ENCODE data around the gene IVD.

The IVD gene

DNA sequence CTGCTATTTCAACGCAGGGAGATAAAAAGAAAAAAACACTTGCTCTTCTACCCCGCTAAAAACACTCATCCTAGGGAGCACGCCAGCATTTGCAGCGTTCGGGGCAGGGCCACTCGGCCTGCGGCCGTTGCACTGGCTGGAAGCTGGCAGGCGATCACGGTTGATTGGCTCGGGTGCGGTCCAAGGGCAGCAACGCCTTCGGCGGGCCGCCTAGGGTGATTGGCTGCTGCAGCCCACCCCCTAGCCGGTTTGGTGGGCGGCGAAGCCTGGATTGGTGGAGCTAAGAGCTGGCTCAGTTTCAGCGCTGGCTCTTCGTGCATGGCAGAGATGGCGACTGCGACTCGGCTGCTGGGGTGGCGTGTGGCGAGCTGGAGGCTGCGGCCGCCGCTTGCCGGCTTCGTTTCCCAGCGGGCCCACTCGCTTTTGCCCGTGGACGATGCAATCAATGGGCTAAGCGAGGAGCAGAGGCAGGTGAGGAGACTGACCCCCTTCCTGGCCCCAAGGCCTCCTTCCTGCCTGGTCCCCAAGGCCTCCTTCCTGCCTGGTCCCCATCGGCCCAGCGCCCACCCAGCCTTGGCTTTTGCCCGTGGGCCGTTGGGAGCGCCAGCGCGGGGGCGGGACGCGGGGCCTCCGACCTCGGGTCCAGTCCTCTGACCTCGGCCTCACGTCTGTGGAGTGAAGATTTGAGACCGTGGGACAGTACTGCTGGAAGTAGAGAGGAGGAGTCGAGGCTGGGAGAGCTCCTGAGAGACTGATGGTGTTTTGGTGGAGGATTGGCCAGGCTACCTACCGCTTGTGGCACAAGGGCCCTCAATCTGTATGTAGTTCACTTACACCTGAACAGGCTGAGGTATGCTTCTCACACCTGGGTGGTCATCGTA lies at the start of gene IVD:
TSS of gene IVD (plus strand) at position 295 of the 881 bp plus-strand sequence. CDS start at position 328, 33 bp downstream.
- DNase-seq = peak; percentile 87

DNA sequence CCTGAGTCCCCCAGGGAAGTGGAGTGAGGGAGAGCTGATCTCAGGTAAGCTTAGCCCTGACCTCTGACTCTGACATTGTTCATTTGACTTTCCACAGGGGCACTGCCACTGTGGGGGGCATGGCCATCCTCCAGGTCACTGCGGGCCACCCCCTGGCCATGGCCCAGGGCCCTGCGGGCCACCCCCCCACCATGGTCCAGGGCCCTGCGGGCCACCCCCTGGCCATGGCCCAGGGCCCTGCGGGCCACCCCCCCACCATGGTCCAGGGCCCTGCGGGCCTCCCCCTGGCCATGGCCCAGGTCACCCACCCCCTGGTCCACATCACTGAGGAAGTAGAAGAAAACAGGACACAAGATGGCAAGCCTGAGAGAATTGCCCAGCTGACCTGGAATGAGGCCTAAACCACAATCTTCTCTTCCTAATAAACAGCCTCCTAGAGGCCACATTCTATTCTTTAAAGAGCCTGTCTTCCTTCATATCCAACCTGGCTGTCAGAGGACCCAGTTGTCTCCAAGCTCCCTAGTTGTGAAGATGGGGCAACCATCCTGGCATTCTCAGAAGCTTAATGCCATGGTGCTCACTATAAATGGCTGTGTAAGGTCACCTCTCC lies 49.5 kb upstream of the IVD start:
- no peak for DNase-seq

DNA sequence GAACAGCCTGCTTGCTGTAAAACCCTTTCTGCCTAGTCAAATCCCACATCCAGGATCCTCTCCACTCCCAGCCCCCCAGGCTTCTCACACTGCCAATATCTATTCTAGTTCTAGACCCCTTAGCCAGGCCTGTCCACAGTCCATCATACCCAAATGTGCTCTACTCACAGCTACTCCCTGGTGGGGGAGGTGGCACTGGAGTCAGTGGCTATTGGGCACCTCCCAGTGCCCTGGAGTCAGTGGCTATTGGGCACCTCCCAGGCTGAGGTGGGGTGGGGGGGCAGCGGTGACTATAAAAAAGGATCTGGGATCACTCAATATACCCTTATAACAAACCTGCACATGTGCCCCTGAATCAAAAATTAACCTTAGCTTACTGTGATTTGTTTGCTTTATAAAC lies 48.3 kb upstream of the IVD start:
- no peak for DNase-seq

DNA sequence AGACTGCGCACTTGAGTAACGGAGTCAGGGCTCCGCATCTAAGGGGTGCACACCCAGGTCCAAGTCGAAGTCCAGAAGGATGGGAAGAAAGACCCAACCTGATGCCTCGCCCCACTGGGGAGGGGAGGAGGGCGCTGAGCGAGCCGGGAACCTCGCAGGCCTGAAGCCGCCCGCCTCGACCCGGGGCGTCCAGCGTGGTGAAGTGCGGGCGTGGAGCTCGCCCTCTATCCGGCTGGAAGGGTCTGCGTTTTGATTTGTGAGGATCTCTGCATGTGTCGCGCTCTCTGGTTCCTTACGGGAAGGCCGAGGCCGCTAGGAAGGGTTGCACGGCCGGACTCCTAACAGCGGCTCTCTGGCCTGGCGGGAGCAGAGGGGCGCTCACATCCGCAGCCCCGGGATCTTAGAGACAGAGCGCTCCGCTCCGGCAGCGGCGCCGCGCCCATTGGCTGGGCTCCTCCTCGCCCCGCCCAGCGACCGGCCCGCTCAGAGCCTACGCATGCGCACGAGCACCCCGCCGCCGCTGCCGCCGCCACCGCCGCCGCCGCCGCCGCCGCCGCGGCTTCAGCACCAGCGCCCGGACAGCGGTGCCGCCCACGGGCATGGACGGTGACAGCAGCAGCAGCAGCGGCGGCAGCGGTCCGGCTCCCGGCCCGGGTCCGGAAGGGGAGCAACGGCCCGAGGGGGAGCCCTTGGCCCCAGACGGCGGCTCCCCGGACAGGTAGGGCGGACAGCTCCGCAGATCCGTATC lies 47.7 kb upstream of the IVD start, which contains the start of gene DISP2:
TSS of gene DISP2 (plus strand) at position 497 of the 748 bp plus-strand sequence. CDS start at position 600, 103 bp downstream.
- no peak for DNase-seq

DNA sequence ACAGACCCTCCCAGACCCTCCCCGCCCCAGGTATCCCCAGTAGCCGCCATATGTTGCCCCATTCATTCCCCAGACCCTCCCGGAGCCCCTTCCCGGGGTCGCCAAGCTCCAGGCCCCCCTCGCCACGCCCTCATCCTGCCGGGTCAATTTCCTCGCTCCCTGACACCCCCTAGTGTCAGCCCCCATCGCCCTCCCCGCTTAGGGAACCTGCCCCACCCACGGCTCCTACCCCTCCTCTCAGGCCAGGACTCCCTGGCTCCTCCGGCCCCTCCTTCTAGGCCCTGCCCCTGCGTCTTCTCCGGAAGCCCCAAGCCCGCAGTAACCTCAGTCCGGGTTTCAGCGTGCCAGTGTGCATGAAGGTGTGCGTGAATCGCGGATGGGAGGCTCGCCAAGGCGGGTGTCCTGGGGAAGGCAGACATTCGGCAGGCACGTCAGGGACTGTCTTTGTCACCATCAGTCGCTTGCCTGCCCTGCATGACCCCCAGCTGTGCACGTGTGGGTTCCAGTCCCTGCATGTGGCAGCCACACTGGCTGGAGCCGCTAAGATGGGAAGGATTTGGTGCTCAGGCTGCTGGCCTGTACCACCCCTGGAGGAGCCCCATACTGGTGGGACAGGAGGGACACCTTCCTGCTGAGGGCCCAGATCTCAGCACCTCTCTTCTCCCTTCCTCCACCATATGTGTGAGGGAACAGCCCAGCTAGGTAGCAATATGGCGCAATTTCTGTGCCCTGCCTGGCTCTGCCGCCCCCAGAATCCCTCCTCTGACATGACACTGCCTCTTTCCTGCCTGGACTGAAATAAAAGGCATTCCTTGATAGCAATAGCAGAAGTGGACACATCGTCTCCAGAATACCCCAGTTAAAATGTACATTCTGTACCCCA lies 46.9 kb upstream of the IVD start:
- DNase-seq = no peak

DNA sequence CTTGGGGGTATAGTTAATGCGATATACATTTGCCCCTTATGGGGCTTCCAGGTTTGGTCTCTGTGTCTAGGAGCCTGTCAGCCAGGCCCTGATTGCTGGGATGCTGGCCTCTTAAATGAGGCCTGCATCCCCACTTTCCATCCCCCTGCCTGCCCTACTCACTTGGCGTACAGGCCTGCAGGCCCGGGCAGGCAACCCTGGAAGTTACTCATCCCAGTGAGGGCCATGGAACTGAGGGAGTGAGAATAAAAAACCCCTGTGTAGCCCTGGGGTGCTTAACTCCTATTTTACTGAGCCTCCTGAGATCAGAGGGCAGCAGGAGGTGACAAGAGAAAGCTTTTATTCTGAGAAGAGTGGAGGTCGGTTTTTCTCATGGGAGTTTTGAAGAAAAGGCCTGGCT lies 45.6 kb upstream of the IVD start:
- DNase-seq = no peak

DNA sequence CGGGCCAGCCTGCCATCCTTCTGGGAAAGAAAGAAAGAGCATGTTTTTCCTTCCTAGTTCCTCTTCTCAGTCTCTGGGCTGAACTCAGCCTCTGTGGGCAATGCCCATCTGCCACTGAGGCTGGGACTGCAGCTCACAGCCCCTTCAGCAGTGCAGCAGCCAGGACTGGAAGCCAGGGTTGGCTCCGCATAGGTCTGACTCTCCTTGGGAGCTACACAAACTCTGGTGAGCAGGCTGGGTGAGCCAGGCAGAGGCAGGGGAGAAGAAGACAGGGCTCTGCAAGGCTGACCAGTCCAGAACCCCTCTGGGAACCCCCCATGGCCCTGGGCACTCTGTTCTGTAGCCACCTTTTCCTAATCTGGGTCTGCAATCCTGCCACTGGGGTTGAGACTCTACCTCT lies 44.0 kb upstream of the IVD start:
- no peak for DNase-seq

DNA sequence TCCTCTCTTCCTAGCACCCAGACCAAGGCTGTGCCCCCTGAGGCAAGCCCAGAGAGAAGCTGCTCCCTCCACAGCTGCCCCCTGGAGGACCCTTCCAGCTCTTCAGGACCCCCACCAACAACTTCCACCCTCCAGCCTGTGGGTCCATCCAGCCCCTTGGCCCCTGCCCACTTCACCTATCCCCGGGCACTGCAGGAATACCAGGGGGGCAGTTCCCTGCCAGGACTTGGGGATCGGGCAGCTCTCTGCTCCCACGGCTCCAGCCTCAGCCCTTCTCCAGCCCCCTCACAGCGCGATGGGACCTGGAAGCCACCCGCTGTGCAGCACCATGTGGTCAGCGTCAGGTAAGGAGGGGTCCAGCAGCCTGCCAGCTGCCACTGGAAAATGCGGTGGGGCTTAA lies 42.0 kb upstream of the IVD start:
- no peak for DNase-seq

DNA sequence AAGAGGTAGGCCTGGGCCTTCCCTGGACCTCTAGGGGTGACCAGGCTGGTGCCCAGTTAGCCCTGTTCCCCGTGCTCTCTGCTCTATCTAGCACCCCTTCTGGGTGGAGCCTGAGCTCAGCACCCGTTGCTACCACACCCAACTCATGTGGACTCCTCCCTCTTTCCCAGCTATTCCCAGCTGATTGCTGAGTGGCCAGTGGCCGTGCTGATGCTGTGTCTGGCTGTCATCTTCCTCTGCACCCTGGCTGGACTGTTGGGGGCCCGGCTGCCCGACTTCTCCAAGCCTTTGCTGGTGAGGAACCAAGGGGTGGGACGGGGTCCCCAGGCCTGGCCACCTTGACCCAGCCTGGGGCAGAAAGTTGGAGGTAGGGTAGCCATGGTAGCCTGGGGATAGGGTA lies 41.3 kb upstream of the IVD start:
- DNase-seq = no peak

DNA sequence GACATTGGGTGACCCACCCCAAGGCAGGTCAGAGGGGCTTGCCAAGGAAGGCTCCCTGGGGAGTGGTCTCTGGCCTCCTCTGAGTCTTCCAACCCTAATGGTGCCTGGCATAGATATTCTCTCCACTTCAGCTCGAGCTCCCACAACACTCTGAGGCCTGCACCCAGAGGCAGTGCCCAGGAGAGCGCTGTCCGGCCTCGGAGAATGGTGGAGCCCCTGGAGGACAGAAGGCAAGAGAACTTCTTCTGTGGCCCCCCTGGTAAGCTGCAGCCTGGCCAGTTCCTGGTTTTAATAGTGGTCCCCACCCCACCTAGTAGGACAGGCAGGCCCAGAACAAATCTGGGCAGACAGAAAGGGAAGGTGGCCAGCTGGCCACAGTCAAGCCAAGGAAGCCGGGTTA lies 40.6 kb upstream of the IVD start:
- DNase-seq = no peak

DNA sequence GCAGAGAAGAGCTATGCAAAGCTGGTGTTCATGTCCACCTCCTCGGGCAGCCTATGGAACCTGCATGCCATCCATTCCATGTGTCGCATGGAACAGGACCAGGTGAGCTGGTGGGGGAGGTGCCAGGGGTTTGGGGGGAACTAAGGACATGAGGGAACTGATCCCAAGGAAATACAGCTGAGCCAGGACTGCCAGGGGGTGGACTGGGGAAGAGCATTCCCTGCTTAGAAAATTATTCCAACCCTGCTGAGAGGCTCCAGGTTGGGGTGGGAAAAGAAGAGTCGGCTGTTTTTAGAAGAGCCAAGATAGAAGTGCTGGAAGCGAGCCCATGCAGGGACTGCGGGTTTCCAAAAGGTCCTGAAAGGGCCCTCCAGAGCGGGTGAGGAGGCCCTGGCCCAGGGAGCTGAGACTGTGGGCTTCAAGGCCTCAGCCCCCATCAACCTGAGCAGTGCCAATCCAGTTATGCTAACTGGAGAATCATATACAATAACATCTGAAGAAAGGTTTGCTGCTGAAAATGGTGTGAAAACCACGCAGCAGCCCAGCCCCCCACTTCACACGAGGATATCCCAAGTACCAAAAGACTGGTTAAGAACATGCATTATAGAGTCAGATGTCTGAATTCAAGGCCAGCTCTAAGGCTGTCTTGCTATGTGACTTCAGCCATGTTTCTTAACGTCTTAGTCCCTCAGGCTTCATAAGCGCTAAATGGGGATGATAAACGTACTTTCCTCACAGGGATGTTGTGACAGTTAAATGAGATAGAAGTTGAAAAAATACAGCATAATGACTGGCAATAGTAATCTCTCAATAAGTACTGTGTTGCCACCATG lies 39.8 kb upstream of the IVD start:
- no peak for DNase-seq

DNA sequence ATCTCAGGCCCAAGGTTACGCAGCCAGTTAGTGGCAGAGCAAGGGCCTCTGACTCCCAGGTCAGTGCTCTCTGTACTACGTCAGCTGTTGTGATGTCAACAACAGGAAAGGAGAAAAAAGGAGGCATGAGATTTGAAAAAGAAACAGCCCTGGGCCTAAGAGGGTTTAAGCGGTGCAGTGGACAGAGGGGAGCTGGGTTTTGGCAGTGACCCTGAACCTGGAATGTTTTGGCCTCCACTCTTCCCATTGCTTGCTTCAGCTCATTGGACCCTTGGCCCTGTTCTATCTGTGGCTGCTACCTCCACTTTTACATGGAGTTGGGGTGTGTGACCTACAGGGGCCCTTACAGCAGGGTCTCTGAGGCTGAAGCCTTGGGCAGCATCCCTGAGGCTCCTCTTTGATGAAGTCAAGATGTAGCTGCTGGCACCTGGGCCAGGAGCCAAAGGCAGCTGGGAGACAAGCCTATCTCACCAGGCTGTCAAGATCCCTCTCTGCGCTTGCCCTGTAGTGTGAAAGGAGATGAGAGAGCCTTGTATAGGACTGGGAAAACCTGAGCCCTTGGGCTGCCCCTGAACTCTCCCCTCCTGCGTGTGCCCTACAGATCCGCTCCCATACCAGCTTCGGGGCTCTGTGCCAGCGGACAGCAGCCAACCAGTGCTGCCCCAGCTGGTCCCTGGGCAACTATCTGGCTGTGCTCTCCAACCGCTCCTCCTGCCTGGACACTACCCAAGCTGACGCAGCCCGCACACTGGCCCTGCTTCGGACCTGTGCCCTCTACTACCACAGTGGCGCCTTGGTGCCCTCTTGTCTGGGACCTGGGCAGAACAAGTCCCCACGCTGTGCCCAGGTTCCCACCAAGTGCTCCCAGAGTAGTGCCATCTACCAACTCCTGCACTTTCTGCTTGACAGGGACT lies 38.9 kb upstream of the IVD start:
- no peak for DNase-seq

DNA sequence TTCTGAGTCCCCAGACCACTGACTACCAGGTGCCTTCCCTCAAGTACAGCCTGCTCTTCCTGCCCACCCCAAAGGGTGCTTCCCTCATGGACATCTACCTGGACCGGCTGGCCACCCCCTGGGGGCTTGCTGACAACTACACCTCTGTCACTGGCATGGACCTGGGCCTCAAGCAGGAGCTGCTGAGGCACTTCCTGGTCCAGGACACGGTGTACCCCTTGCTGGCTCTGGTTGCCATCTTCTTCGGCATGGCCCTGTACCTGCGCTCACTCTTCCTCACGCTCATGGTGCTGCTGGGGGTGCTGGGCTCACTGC lies 38.3 kb upstream of the IVD start:
- DNase-seq = no peak

DNA sequence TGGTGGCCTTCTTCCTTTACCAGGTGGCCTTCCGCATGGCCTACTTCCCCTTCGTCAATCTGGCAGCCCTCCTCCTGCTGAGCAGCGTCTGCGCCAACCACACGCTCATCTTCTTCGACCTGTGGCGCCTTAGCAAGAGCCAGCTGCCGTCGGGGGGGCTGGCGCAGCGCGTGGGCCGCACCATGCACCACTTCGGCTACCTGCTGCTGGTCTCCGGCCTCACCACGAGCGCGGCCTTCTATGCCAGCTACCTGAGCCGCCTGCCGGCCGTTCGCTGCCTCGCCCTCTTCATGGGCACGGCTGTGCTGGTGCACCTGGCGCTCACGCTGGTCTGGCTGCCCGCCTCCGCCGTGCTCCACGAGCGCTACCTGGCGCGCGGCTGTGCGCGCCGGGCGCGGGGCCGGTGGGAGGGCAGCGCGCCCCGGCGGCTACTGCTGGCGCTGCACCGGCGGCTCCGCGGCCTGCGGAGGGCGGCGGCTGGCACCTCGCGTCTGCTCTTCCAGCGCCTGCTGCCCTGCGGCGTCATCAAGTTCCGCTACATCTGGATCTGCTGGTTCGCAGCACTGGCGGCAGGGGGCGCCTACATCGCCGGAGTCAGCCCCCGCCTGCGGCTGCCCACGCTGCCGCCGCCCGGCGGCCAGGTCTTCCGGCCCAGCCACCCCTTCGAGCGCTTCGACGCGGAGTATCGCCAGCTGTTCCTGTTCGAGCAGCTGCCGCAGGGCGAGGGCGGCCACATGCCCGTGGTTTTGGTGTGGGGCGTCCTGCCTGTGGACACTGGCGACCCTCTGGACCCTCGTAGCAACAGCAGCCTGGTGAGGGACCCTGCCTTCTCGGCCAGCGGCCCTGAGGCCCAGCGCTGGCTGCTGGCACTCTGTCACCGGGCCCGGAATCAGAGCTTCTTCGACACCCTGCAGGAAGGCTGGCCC lies 37.6 kb upstream of the IVD start:
- DNase-seq = peak; percentile 78

DNA sequence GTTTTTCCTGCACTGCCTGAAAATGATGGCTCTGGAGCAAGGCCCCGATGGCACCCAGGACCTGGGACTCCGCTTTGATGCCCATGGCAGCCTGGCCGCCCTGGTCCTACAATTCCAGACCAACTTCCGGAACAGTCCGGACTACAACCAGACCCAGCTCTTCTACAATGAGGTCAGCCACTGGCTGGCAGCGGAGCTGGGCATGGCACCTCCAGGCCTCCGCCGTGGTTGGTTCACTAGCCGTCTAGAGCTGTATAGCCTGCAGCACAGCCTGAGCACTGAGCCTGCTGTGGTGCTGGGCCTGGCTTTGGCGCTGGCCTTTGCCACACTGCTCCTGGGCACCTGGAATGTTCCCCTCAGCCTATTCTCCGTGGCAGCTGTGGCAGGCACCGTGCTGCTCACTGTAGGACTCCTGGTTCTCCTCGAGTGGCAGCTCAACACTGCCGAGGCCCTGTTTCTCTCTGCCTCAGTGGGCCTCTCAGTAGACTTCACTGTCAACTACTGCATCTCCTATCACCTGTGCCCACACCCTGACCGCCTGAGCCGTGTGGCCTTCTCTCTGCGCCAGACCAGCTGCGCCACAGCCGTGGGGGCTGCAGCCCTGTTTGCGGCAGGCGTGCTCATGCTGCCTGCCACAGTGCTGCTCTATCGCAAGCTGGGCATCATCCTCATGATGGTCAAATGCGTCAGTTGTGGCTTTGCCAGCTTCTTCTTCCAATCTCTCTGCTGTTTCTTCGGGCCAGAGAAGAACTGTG lies 36.7 kb upstream of the IVD start:
- no peak for DNase-seq

DNA sequence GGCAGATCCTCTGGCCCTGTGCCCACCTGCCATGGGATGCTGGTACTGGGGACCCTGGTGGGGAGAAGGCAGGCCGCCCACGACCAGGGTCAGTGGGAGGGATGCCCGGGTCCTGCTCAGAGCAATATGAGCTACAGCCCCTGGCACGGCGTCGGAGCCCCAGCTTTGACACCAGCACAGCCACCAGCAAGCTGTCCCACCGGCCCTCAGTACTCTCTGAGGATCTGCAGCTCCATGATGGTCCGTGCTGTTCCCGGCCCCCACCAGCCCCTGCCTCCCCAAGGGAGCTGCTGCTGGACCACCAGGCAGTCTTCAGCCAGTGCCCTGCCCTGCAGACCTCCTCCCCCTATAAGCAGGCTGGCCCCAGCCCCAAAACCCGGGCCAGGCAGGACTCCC lies 36.1 kb upstream of the IVD start:
- no peak for DNase-seq

DNA sequence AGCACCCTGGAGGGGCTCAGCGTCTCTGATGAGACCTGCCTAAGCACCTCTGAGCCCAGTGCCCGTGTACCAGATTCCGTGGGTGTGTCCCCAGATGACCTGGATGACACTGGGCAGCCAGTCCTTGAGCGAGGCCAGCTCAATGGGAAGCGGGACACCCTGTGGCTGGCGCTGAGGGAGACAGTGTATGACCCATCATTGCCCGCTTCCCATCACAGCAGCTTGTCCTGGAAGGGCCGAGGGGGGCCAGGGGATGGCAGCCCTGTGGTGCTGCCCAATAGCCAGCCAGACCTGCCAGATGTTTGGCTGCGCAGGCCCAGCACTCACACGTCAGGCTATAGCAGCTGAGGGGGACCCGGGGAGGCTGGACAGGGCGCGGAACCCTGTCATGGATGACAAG lies 35.6 kb upstream of the IVD start:
- DNase-seq = no peak

DNA sequence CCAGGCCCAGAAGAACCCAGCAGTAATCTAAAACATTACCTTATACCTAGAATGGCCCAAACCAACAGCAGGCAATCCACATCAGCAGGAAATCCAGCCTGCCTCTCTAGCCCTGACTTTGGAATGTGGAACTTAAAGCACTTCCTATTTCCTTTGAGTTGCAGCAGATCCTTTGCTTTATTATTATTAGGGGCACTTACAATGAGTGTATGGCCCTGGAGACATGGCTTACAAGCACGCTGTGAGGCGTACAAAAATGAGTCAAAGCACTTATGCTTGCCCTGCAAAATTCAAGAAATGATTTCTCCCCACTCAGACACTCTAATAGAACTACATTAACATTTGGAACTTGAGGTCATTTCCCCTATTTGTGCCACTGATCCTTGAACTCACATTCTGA lies 32.6 kb upstream of the IVD start:
- DNase-seq = no peak

DNA sequence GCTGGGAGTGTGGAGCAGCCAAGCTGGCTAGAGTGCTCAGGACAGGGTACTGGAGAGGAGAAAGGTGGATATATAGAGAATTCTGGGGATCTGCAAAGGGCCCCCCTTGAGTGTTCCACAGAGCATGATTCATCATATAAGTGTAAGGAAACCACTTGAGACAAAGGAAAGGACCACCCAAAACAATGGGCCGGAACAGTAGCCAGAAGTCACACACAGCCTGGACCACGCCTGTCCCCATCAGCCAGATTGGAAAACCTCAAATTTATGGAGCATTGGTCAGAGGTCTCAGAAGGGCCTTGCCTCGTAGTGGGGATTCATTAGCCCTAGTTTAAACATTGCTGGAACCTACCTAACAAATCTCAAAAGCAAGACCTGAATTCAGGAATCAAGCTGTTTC lies 28.0 kb upstream of the IVD start:
- no peak for DNase-seq

Measured in NCI-H226 (cell line).